ENCODE measurements around the gene FZR1.
"Not testable (repeated sequence)": the region's sequence is repeated elsewhere in the genome, so short reads cannot be mapped to it uniquely, and the experiment has no call there.

Gene FZR1

DNA sequence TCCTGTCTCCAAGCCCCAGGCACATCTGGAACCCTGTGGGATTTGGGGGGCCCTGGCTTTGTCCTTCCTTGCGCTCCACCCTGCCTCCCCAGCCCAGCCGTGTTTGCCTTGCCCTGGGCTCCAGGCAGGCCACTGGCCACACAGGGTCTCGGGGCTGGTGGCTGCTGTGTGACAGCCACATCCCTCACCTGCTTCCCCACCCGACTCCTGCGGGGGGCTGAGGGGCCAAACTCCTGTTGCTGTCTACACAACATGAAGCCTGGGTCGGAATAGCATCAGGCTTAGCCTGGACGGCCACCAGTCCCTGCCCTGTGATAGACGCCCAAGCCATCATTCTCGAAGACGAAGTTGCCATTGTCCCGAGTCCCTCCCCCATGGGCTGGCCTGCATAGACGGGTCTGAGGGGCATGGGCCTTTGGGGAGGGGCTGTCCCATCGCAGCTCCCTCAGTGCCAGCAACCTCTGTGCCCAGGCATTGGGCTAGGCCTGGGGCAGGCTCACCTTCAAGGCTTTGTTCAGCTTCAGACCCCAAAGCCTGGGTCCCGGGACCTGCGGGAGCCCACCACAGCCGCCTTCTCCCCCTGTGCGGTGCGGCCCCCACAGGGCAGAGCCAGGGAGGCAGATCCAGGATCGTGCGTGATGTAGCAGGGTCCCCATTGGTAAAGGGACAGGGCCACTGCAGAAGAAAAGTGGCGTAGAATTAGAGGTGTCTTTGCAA lies 17.4 kb downstream of the FZR1 start:
- H3K36me3 ChIP-seq (ENCODE audit: control insufficient read depth in 2 of 2, insufficient read depth in 2 of 2, low read length in 2 of 2) = peaks cover 48 to 51% of the 10 kb centered on the region in 2 donors
- H3K4me3 ChIP-seq (ENCODE audit: low read length in 2 of 2) = no peak overlapping the region
- H3K27ac ChIP-seq (ENCODE audit: low read depth in 2 of 2, low read length in 2 of 2) = no peak overlapping the region
- no peaks in the 10 kb centered on the region for H3K27me3 ChIP-seq (ENCODE audit: control insufficient read depth in 2 of 2, insufficient read depth in 2 of 2, low read length in 2 of 2)
- H3K9me3 ChIP-seq (ENCODE audit: control insufficient read depth in 2 of 2, low read length in 2 of 2) = no peaks in the 10 kb centered on the region
- H3K9ac ChIP-seq (ENCODE audit: low read depth in 1 of 2, low read length in 2 of 2) = no peak overlapping the region
- H3K4me1 ChIP-seq (ENCODE audit: control insufficient read depth in 2 of 2, insufficient read depth in 2 of 2, low read length in 2 of 2) = no peaks in the 10 kb centered on the region

DNA sequence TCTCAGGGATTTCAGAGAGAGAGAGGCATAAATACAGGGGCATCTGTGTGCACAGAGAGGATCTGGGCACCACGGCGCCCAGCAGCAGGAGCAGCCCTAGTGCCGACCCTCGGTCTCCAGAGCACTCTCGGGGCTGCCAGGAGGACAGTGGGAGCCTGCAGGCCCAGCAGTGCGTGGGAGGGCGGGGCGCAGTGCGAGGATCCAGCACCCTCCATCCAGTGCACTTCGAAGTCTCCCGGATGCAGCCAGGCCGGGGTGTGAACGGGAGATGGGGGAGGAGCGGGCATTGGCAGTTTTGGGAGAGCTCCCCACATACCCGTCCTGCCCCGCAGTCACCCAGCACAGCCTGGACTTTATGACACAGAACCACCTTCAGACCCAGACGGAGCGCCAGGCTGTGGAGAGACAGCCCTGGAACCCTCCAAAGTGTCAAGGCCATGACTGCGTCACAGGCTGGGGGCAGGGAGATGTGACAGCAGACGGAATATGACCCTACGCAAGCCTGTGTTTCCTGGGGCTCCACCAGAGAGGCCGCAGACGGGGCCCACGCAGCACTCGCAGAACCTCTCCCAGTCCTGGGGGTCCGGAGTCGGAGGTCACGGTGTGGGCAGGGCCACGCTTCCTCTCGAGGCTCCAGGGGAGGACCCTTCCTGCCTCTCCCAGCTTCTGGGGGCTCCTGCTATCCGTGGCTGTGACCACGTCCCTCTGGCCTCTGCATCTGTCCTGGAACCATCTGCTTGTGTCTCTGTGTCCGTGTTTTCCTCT lies 18.1 kb downstream of the FZR1 start:
- Histone ChIP-seq H3K27ac (ENCODE audit: low read depth in 2 of 2, low read length in 2 of 2) (no peak overlapping the region), H3K27me3 (ENCODE audit: control insufficient read depth in 2 of 2, insufficient read depth in 2 of 2, low read length in 2 of 2) (no peaks in the 10 kb centered on the region), H3K9me3 (ENCODE audit: control insufficient read depth in 2 of 2, low read length in 2 of 2) (no peaks in the 10 kb centered on the region), H3K9ac (ENCODE audit: low read depth in 1 of 2, low read length in 2 of 2) (no peak overlapping the region), H3K4me1 (ENCODE audit: control insufficient read depth in 2 of 2, insufficient read depth in 2 of 2, low read length in 2 of 2) (no peaks in the 10 kb centered on the region), H3K4me3 (ENCODE audit: low read length in 2 of 2) (no peak overlapping the region), H3K36me3 (ENCODE audit: control insufficient read depth in 2 of 2, insufficient read depth in 2 of 2, low read length in 2 of 2) (peaks cover 46 to 47% of the 10 kb centered on the region in 2 donors)

DNA sequence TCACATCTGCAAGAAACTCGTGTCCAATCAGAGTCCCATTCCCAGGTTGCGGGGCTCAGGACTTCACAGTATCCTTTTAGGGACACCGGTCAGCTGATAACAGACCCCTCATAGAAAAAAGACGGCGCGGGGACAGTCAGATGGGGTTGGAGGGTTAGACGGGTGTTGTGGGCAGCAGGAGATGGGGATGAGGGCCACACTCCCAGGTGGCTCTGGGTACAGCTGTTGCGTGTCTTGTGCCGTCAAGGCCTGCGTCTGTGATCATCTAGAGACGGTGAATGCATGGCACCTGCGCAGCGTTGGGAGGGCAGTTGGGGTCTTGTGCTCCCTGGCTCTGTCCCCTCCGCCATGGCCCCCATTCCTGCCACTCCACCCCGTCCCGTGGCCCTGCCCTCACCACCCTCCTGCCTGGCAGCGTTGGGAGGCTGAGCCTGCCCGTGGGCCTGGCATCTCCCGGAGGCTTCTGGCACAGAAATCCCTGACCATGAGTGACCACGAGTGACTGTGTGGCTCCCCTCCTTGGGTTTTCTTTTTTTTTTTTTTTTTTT lies 18.9 kb downstream of the FZR1 start:
- Histone ChIP-seq H3K36me3 (ENCODE audit: control insufficient read depth in 2 of 2, insufficient read depth in 2 of 2, low read length in 2 of 2) (peaks cover 43% of the 10 kb centered on the region in 2 donors), H3K9me3 (ENCODE audit: control insufficient read depth in 2 of 2, low read length in 2 of 2) (no peaks in the 10 kb centered on the region), H3K4me1 (ENCODE audit: control insufficient read depth in 2 of 2, insufficient read depth in 2 of 2, low read length in 2 of 2) (no peaks in the 10 kb centered on the region), H3K27ac (ENCODE audit: low read depth in 2 of 2, low read length in 2 of 2) (no peak overlapping the region), H3K4me3 (ENCODE audit: low read length in 2 of 2) (no peak overlapping the region), H3K9ac (ENCODE audit: low read depth in 1 of 2, low read length in 2 of 2) (no peak overlapping the region), H3K27me3 (ENCODE audit: control insufficient read depth in 2 of 2, insufficient read depth in 2 of 2, low read length in 2 of 2) (no peaks in the 10 kb centered on the region)

GRCh38 chr19:3526507-3527237 lies 20.6 kb downstream of the FZR1 start:
- no peak overlapping the region for H3K9ac ChIP-seq (ENCODE audit: low read depth in 1 of 2, low read length in 2 of 2)
- peaks cover 38 to 51% of the 10 kb centered on the region in 2 donors for H3K36me3 ChIP-seq (ENCODE audit: control insufficient read depth in 2 of 2, insufficient read depth in 2 of 2, low read length in 2 of 2)
- H3K4me3 ChIP-seq (ENCODE audit: low read length in 2 of 2) = no peak overlapping the region
- no peaks in the 10 kb centered on the region for H3K27me3 ChIP-seq (ENCODE audit: control insufficient read depth in 2 of 2, insufficient read depth in 2 of 2, low read length in 2 of 2)
- H3K27ac ChIP-seq (ENCODE audit: low read depth in 2 of 2, low read length in 2 of 2) = no peak overlapping the region
- H3K4me1 ChIP-seq (ENCODE audit: control insufficient read depth in 2 of 2, insufficient read depth in 2 of 2, low read length in 2 of 2) = no peaks in the 10 kb centered on the region
- H3K9me3 ChIP-seq (ENCODE audit: control insufficient read depth in 2 of 2, low read length in 2 of 2) = no peaks in the 10 kb centered on the region

GRCh38 chr19:3527238-3527910 lies 21.3 kb downstream of the FZR1 start:
- Histone ChIP-seq H3K4me1 (ENCODE audit: control insufficient read depth in 2 of 2, insufficient read depth in 2 of 2, low read length in 2 of 2) (no peaks in the 10 kb centered on the region), H3K9ac (ENCODE audit: low read depth in 1 of 2, low read length in 2 of 2) (no peak overlapping the region), H3K4me3 (ENCODE audit: low read length in 2 of 2) (no peak overlapping the region), H3K27ac (ENCODE audit: low read depth in 2 of 2, low read length in 2 of 2) (no peak overlapping the region), H3K9me3 (ENCODE audit: control insufficient read depth in 2 of 2, low read length in 2 of 2) (no peaks in the 10 kb centered on the region), H3K36me3 (ENCODE audit: control insufficient read depth in 2 of 2, insufficient read depth in 2 of 2, low read length in 2 of 2) (peaks cover 38 to 56% of the 10 kb centered on the region in 2 donors), H3K27me3 (ENCODE audit: control insufficient read depth in 2 of 2, insufficient read depth in 2 of 2, low read length in 2 of 2) (no peaks in the 10 kb centered on the region)

- Histone ChIP-seq H3K27me3 (ENCODE audit: control insufficient read depth in 2 of 2, insufficient read depth in 2 of 2, low read length in 2 of 2) (no peaks in the 10 kb centered on the region), H3K36me3 (ENCODE audit: control insufficient read depth in 2 of 2, insufficient read depth in 2 of 2, low read length in 2 of 2) (peaks cover 45 to 60% of the 10 kb centered on the region in 2 donors), H3K9ac (ENCODE audit: low read depth in 1 of 2, low read length in 2 of 2) (no peak overlapping the region), H3K4me3 (ENCODE audit: low read length in 2 of 2) (no peak overlapping the region), H3K4me1 (ENCODE audit: control insufficient read depth in 2 of 2, insufficient read depth in 2 of 2, low read length in 2 of 2) (no peaks in the 10 kb centered on the region), H3K9me3 (ENCODE audit: control insufficient read depth in 2 of 2, low read length in 2 of 2) (no peaks in the 10 kb centered on the region), H3K27ac (ENCODE audit: low read depth in 2 of 2, low read length in 2 of 2) (no peak overlapping the region)
These were observed 22.0 kb downstream of the FZR1 start for GRCh38 chr19:3528080-3528479.

- Histone ChIP-seq H3K9ac (ENCODE audit: low read depth in 1 of 2, low read length in 2 of 2) (no peak overlapping the region), H3K9me3 (ENCODE audit: control insufficient read depth in 2 of 2, low read length in 2 of 2) (no peaks in the 10 kb centered on the region), H3K4me1 (ENCODE audit: control insufficient read depth in 2 of 2, insufficient read depth in 2 of 2, low read length in 2 of 2) (no peaks in the 10 kb centered on the region), H3K27ac (ENCODE audit: low read depth in 2 of 2, low read length in 2 of 2) (no peak overlapping the region), H3K27me3 (ENCODE audit: control insufficient read depth in 2 of 2, insufficient read depth in 2 of 2, low read length in 2 of 2) (no peaks in the 10 kb centered on the region), H3K36me3 (ENCODE audit: control insufficient read depth in 2 of 2, insufficient read depth in 2 of 2, low read length in 2 of 2) (peaks cover 47 to 59% of the 10 kb centered on the region in 2 donors), H3K4me3 (ENCODE audit: low read length in 2 of 2) (no peak overlapping the region)
These were observed 22.6 kb downstream of the FZR1 start for GRCh38 chr19:3528539-3529211.

DNA sequence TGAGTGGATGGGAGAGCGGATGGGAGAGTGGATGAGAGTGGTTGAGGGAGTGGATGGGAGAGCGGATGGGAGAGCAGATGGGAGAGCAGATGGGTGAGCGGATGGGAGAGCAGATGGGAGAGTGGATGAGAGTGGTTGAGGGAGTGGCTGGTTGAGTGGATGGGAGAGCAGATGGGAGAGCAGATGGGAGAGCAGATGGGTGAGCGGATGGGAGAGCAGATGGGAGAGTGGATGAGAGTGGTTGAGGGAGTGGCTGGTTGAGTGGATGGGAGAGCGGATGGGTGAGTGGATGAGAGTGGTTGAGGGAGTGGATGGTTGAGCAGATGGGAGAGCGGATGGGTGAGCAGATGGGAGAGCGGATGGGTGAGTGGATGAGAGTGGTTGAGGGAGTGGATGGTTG lies 23.2 kb downstream of the FZR1 start:
- H3K9ac ChIP-seq (ENCODE audit: low read depth in 1 of 2, low read length in 2 of 2); H3K4me1 ChIP-seq (ENCODE audit: control insufficient read depth in 2 of 2, insufficient read depth in 2 of 2, low read length in 2 of 2); H3K4me3 ChIP-seq (ENCODE audit: low read length in 2 of 2); H3K27me3 ChIP-seq (ENCODE audit: control insufficient read depth in 2 of 2, insufficient read depth in 2 of 2, low read length in 2 of 2); H3K9me3 ChIP-seq (ENCODE audit: control insufficient read depth in 2 of 2, low read length in 2 of 2); H3K27ac ChIP-seq (ENCODE audit: low read depth in 2 of 2, low read length in 2 of 2): not testable (repeated sequence)
- peaks cover 44 to 57% of the 10 kb centered on the region in 2 donors for H3K36me3 ChIP-seq (ENCODE audit: control insufficient read depth in 2 of 2, insufficient read depth in 2 of 2, low read length in 2 of 2)

GRCh38 chr19:3530389-3530788 lies 24.3 kb downstream of the FZR1 start:
- no peak overlapping the region for H3K9ac ChIP-seq (ENCODE audit: low read depth in 1 of 2, low read length in 2 of 2)
- no peak overlapping the region for H3K27ac ChIP-seq (ENCODE audit: low read depth in 2 of 2, low read length in 2 of 2)
- H3K9me3 ChIP-seq (ENCODE audit: control insufficient read depth in 2 of 2, low read length in 2 of 2) = no peaks in the 10 kb centered on the region
- no peak overlapping the region for H3K4me3 ChIP-seq (ENCODE audit: low read length in 2 of 2)
- H3K36me3 ChIP-seq (ENCODE audit: control insufficient read depth in 2 of 2, insufficient read depth in 2 of 2, low read length in 2 of 2) = peaks cover 46 to 58% of the 10 kb centered on the region in 2 donors
- H3K4me1 ChIP-seq (ENCODE audit: control insufficient read depth in 2 of 2, insufficient read depth in 2 of 2, low read length in 2 of 2) = no peaks in the 10 kb centered on the region
- no peaks in the 10 kb centered on the region for H3K27me3 ChIP-seq (ENCODE audit: control insufficient read depth in 2 of 2, insufficient read depth in 2 of 2, low read length in 2 of 2)
